A172 (cell line): ENCODE measurements around the gene ZMIZ1. TPM values are rescaled to one million over a fixed set of nuclear protein-coding genes. Genes with fewer than 3 reads are reported as not detected.

ENCODE experiments used
- DNase-seq: peaks from one replicate; pipeline ENCODE4 v3.0.0-alpha.2; 2015; ENCODE audit warnings: low spot score
- total RNA-seq: library from RNA; depleted of rRNA; stranded (reverse); fragments of >200 nt; shearing (Covaris generic); gene quantifications from 2 replicates; pipeline ENCODE4 v1.2.3, GENCODE V29; 2014

ZMIZ1 gene
- total RNA-seq, 1 experiment from 2014 or later, result 16.6 TPM

GRCh38 chr10:79287973-79288723 is 219.4 kb downstream of the ZMIZ1 start:
- DNase-seq, result no peak

- DNase-seq, result no peak
Measured at GRCh38 chr10:79289801-79290200, 221.0 kb downstream of the ZMIZ1 start.

GRCh38 chr10:79292026-79292766 is 223.4 kb downstream of the ZMIZ1 start:
- no peak for DNase-seq

- peak; percentile 47 for DNase-seq
Measured at GRCh38 chr10:79292891-79293746, 224.4 kb downstream of the ZMIZ1 start.

- DNase-seq, result peak; percentile 74
Measured at GRCh38 chr10:79293841-79294581, 225.2 kb downstream of the ZMIZ1 start.

DNA sequence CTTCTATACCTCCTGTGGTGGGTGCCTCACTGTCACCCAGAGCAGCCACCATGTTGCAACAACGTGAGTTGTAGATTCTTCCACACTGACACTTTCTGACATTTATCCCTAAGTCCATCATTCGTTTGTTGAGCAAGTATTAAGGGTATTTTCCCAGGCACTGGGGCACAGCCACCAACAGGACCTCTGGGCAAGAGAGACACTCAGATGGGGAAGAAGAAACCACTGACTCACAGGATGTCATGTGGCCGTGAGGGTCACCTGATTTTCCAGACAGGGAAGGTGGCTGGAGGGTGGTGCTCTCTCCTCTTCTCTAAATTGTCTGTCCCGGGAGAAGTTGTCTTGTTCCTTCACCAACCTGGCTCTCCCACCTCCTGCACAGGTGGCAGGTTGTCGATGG is 226.8 kb downstream of the ZMIZ1 start:
- peak; percentile 49 for DNase-seq

- DNase-seq, result no peak
Measured at GRCh38 chr10:79296431-79296830, 227.7 kb downstream of the ZMIZ1 start.

DNA sequence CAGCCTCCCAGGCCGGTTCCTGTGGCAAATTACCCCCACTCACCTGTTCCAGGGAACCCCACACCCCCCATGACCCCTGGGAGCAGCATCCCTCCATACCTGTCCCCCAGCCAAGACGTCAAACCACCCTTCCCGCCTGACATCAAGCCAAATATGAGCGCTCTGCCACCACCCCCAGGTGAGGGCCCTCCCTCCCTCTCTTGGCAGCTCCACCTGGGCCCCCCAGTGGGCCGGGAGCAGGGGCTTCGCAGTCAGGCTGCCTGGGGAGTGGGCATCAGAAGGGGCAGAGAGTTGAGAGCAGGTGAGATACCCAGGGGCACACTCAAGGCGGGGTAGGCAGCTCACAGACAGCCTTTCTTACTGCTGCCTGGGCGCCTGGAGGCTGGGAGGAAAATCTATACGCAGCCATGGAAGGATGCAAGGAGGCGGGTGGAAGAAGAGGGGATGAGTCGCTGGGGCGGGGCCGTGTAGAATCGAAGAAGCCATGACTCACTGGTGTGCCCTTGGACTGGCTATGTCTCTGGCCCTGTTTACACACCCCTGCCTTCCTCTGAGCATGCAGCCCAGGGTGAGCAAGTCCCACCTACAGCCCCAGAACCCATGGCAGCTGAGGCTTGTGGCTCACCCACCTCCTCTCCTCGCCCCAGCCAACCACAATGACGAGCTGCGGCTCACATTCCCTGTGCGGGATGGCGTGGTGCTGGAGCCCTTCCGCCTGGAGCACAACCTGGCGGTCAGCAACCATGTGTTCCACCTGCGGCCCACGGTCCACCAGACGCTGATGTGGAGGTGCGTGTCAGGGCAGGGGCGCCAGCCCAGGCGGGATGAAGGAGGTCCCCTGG is 229.9 kb downstream of the ZMIZ1 start:
- peak; percentile 99 for DNase-seq

GRCh38 chr10:79299397-79300241 is 230.9 kb downstream of the ZMIZ1 start:
- peak; percentile 98 for DNase-seq

- DNase-seq, result no peak
Measured at GRCh38 chr10:79300711-79301110, 231.9 kb downstream of the ZMIZ1 start.

GRCh38 chr10:79301754-79302530 is 233.2 kb downstream of the ZMIZ1 start:
- DNase-seq, result no peak

- no peak for DNase-seq
Measured at GRCh38 chr10:79303631-79304478, 235.1 kb downstream of the ZMIZ1 start.

DNA sequence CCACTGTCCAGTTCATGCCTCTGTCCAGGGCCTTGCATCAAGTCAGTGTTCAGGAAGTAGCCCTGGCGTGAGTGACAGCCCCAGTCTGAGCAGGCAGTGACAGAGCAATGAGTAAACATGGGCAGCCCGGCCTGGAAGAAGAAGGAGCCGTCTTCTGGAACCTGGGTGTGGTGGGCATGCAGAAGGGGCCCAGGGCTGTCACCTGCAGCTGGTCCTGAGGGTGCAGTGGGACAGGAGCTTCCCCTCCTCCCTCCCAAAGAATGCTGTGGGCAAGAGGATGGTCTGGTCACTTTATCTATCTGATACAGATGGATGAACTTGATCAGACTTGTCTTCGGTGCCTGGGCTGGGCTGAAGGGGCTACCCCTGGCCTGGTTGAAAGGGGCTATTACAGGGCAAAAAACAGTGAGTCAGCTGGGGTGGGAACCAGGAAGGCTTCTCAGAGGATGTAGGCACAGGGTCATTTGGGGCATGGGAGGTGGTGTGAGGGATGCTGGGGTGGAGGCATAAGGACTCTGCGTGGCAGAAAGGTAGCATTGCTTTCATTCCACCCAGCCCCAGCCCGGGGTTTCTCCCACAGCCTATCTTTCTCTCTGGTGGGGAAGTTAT is 235.8 kb downstream of the ZMIZ1 start:
- no peak for DNase-seq

- DNase-seq, result no peak
Measured at GRCh38 chr10:79305515-79305914, 236.7 kb downstream of the ZMIZ1 start.

DNA sequence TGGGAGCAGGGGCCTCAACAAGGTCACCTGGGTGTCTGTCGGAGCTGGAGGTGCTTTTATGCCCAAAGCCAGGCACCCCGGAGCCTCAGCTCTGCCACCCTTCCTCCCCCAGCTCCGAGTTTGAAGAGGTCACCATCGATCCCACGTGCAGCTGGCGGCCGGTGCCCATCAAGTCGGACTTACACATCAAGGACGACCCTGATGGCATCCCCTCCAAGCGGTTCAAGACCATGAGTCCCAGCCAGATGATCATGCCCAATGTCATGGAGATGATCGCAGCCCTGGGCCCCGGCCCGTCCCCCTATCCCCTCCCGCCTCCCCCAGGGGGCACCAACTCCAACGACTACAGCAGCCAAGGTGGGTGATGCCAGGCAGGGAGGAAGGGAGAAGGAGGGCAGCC is 237.2 kb downstream of the ZMIZ1 start:
- no peak for DNase-seq

DNA sequence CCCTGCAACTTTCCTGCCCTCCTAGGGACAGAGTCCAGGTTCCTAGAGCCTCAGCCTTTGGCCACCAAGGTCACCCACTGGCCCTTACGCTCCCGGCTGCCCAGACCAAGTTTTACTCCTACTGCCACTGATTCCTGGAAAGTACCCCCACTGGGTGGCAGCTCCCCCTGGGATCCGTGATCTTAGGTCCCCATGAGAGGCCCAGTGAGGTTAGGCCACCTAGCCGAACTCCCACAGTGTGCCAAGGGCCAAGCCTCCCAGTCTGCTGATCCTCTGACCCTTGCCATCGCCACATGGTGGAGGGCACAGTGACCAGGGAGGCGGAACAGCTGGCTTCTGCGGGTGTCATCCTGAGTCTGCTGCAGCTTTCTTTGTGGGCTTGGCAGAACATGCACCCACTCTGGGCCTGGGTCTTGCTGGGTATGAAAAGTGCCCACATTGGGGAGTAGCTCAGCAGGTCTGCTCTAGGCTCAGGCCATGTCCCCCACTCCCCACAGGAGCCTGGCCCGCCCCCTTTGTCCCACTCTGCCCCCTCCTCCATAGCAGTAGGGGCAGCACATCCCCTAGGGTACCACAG is 238.0 kb downstream of the ZMIZ1 start:
- DNase-seq, result no peak

GRCh38 chr10:79308016-79308415 is 239.2 kb downstream of the ZMIZ1 start:
- DNase-seq, result no peak
